Medulla oblongata (tissue), 1 donor: ENCODE results near the gene CMTM6.
"Not testable (repeated sequence)": the region's sequence is repeated elsewhere in the genome, so short reads cannot be mapped to it uniquely, and the experiment has no call there.

Experiments used
- DNase-seq: peaks from one replicate; pipeline ENCODE4 v3.0.0-alpha.2; 2015; ENCODE audit errors: extremely low spot score

The CMTM6 gene

GRCh38 chr3:32499585-32499984 lies 3.1 kb downstream of the CMTM6 start:
- no peak for DNase-seq

GRCh38 chr3:32498992-32499391 lies 3.7 kb downstream of the CMTM6 start:
- DNase-seq, result no peak

- DNase-seq, result peak; percentile 24
Measured at GRCh38 chr3:32498252-32498651, 4.4 kb downstream of the CMTM6 start.

GRCh38 chr3:32495609-32496008 lies 7.0 kb downstream of the CMTM6 start:
- DNase-seq, result no peak

- DNase-seq, result no peak
Measured at GRCh38 chr3:32495085-32495484, 7.6 kb downstream of the CMTM6 start.

- no peak for DNase-seq
Measured at GRCh38 chr3:32493437-32494414, 8.9 kb downstream of the CMTM6 start.

- no peak for DNase-seq
Measured at GRCh38 chr3:32492684-32493436, 9.8 kb downstream of the CMTM6 start.

- no peak for DNase-seq
Measured at GRCh38 chr3:32488474-32489008, 14.1 kb downstream of the CMTM6 start.

- DNase-seq, result no peak
Measured at GRCh38 chr3:32487781-32488473, 14.7 kb downstream of the CMTM6 start.

- peak; percentile 65 for DNase-seq
Measured at GRCh38 chr3:32484436-32484835, 18.2 kb downstream of the CMTM6 start.

GRCh38 chr3:32483772-32484171 lies 18.9 kb downstream of the CMTM6 start:
- no peak for DNase-seq

GRCh38 chr3:32482693-32483092 lies 20.0 kb downstream of the CMTM6 start:
- no peak for DNase-seq

- DNase-seq, result no peak
Measured at GRCh38 chr3:32481791-32482631, 20.6 kb downstream of the CMTM6 start.

- no peak for DNase-seq
Measured at GRCh38 chr3:32480604-32481003, 22.0 kb downstream of the CMTM6 start.

- no peak for DNase-seq
Measured at GRCh38 chr3:32474201-32474600, 28.5 kb downstream of the CMTM6 start.

- DNase-seq, result not testable (repeated sequence)
Measured at GRCh38 chr3:32472151-32472550, 30.5 kb downstream of the CMTM6 start.

- DNase-seq, result no peak
Measured at GRCh38 chr3:32471246-32471645, 31.4 kb downstream of the CMTM6 start.

- no peak for DNase-seq
Measured at GRCh38 chr3:32470362-32470761, 32.3 kb downstream of the CMTM6 start.

- DNase-seq, result no peak
Measured at GRCh38 chr3:32469151-32469874, 33.3 kb downstream of the CMTM6 start.
